ENCODE results near the gene PTDSS2.

DNA sequence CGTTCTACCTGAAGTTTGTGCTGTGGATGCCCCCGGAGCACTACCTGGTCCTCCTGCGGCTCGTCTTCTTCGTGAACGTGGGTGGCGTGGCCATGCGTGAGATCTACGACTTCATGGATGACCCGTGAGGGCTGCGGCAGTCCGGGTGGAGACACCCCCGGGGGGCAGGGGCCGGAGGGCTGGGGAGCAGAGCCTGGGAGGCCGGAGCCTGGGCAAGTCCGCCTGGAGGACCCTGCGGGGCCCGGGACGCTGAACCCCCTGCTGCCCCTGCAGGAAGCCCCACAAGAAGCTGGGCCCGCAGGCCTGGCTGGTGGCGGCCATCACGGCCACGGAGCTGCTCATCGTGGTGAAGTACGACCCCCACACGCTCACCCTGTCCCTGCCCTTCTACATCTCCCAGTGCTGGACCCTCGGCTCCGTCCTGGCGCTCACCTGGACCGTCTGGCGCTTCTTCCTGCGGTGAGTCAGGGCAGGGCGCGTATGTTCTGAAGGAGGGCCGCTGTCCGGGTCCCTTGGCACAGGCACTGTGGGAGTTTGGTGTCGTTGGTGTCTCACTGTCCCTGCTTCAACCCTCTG is 39.6 kb downstream of the PTDSS2 start:
- TF ChIP-seq TAF1 (IDR thresholded peaks at IDR 0.05; ENCODE audit: borderline replicate concordance, low read depth, low read length) (no peak), POLR2A (IDR thresholded peaks at IDR 0.05; ENCODE audit: low read depth, low read length) (no peak), POLR2AphosphoS5 (IDR thresholded peaks at IDR 0.05; ENCODE audit: low read depth, low read length) (no peak)

Measured in GM12892 (cell line).